AG04450 (cell line): ENCODE measurements around the gene PRKAR2B. TPM values are rescaled to one million over a fixed set of nuclear protein-coding genes. Genes with fewer than 3 reads are reported as not detected.
A peak's percentile ranks its signal among the peaks of the same experiment; 100 is the strongest.
"Not testable (repeated sequence)": the region's sequence is repeated elsewhere in the genome, so short reads cannot be mapped to it uniquely, and the experiment has no call there.

Source experiments
- CTCF ChIA-PET: fragments of 300-600, 350-600 bp; formaldehyde crosslinking; extraction: SDS; loops from one replicate; lab custom pipeline; 2022; ENCODE audit warnings: antibody characterized with exemption, inconsistent platforms; lab: Charles Lee
- POLR2A ChIA-PET: fragments of 350-600 bp; formaldehyde crosslinking; extraction: SDS; loops from one replicate; lab custom pipeline; 2021; ENCODE audit warnings: antibody characterized with exemption, inconsistent platforms; lab: Yijun Ruan, JAX
- DNase-seq: peaks from one replicate; pipeline ENCODE4 v3.0.0-alpha.2; 2011; ENCODE audit warnings: low read depth, low spot score
- H3K27ac ChIP-seq: one replicate; pipeline ENCODE4 v1.5.1; 2012; ENCODE audit warnings: low read depth, low read length, control low read depth
- H3K27me3 ChIP-seq: one replicate; pipeline ENCODE4 v1.6.0; 2012; ENCODE audit warnings: low read length; ENCODE audit not compliant: control insufficient read depth, insufficient read depth
- H3K4me3 ChIP-seq: 2 replicates; pipeline ENCODE4 v1.5.1; 2011; ENCODE audit warnings: mild to moderate bottlenecking, low read depth, low read length, control low read depth
- H3K9me3 ChIP-seq: 2 replicates; pipeline ENCODE4 v1.5.1; 2012; ENCODE audit warnings: low read length; ENCODE audit not compliant: control insufficient read depth, insufficient read depth
- polyA plus RNA-seq: library from polyadenylated mRNA; depleted of rRNA; stranded (reverse); fragments of >200 nt; gene quantifications from 2 replicates; pipeline ENCODE4 v1.2.3, GENCODE V29; 2011
- TF ChIP-seq, protein P1 (sequence below): IDR thresholded peaks from 2 replicates; pipeline ENCODE4 v1.5.1; 2011; ENCODE audit warnings: low read depth, low read length, control low read depth, inconsistent platforms

PRKAR2B gene
- polyA plus RNA-seq, 1 experiment = 13.0 TPM

- DNase-seq = no peak
- POLR2A ChIA-PET = no interaction called here
- CTCF ChIA-PET = interaction anchor here (1.5 to 4.9 kb wide), 2 partner anchors 8 to 17 kb away, joined by 6 to 38 read pairs; no protein-coding TSS in a partner anchor
- H3K9me3 ChIP-seq = no peaks in the 10 kb centered on the region
- H3K4me3 ChIP-seq = no peak overlapping the region
- TF ChIP-seq, protein P1, sequence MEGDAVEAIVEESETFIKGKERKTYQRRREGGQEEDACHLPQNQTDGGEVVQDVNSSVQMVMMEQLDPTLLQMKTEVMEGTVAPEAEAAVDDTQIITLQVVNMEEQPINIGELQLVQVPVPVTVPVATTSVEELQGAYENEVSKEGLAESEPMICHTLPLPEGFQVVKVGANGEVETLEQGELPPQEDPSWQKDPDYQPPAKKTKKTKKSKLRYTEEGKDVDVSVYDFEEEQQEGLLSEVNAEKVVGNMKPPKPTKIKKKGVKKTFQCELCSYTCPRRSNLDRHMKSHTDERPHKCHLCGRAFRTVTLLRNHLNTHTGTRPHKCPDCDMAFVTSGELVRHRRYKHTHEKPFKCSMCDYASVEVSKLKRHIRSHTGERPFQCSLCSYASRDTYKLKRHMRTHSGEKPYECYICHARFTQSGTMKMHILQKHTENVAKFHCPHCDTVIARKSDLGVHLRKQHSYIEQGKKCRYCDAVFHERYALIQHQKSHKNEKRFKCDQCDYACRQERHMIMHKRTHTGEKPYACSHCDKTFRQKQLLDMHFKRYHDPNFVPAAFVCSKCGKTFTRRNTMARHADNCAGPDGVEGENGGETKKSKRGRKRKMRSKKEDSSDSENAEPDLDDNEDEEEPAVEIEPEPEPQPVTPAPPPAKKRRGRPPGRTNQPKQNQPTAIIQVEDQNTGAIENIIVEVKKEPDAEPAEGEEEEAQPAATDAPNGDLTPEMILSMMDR = peak; percentile 17
- H3K27ac ChIP-seq = no peak overlapping the region
- H3K27me3 ChIP-seq = no peaks in the 10 kb centered on the region
These were observed 86.1 kb downstream of the PRKAR2B start for GRCh38 chr7:107130487-107131220.

- CTCF ChIA-PET = interaction anchor here (4.9 kb wide), 1 partner anchor 15 kb away, joined by 38 read pairs; no protein-coding TSS in a partner anchor
- H3K27ac ChIP-seq = no peak overlapping the region
- TF ChIP-seq, protein P1 = no peak
- DNase-seq = no peak
- H3K4me3 ChIP-seq = no peak overlapping the region
- no peaks in the 10 kb centered on the region for H3K27me3 ChIP-seq
- POLR2A ChIA-PET = no interaction called here
- H3K9me3 ChIP-seq = no peaks in the 10 kb centered on the region
These were observed 88.9 kb downstream of the PRKAR2B start for GRCh38 chr7:107133396-107133795.

- TF ChIP-seq, protein P1 = no peak
- Histone ChIP-seq H3K27me3 (no peaks in the 10 kb centered on the region), H3K27ac (no peak overlapping the region), H3K9me3 (no peaks in the 10 kb centered on the region), H3K4me3 (no peak overlapping the region)
- DNase-seq = peak; percentile 33
- POLR2A ChIA-PET = interaction anchor here (0.8 to 1.2 kb wide), 2 partner anchors 16 to 30 kb away, joined by 3 to 8 read pairs; partner anchors contain the start of gene HBP1
- CTCF ChIA-PET = interaction anchor here (0.7 to 1.7 kb wide), 6 partner anchors 8 to 736 kb away, joined by 3 to 9 read pairs (median 6); no protein-coding TSS in a partner anchor
These were observed 94.4 kb downstream of the PRKAR2B start for GRCh38 chr7:107138696-107139420.

- H3K27me3 ChIP-seq, H3K9me3 ChIP-seq, POLR2A ChIA-PET, H3K4me3 ChIP-seq, CTCF ChIA-PET, DNase-seq, H3K27ac ChIP-seq: not testable (repeated sequence)
These were observed 99.4 kb downstream of the PRKAR2B start for GRCh38 chr7:107143875-107144274.

- ChIA-PET POLR2A (no interaction called here), CTCF (no interaction called here)
- Histone ChIP-seq H3K27ac (no peak overlapping the region), H3K9me3 (no peaks in the 10 kb centered on the region), H3K27me3 (no peaks in the 10 kb centered on the region), H3K4me3 (no peak overlapping the region)
- DNase-seq = no peak
- TF ChIP-seq, protein P1 = no peak
These were observed 100.7 kb downstream of the PRKAR2B start for GRCh38 chr7:107145067-107145838.
